GM23338 (cell line): Measurements from ENCODE around the gene HNF1B. TPM values are rescaled to one million over a fixed set of nuclear protein-coding genes. Genes with fewer than 3 reads are reported as not detected.

Experiments
- ATAC-seq: fragments of 200-7000 bp; cut with Tn5 transposase; 3 replicates; pipeline ENCODE4 v1.9.1; 2020
- DNase-seq: peaks from one replicate; pipeline ENCODE4 v3.0.0-alpha.2; 2015; ENCODE audit warnings: low spot score
- H2AFZ ChIP-seq: fragments of 200-600 bp; sonication (generic); 2 replicates; pipeline ENCODE4 v1.8.0; 2016; ENCODE audit warnings: antibody characterized with exemption, mild to moderate bottlenecking, moderate library complexity
- H3F3A ChIP-seq: fragments of 200-600 bp; sonication (generic); replicated peaks from 2 replicates; pipeline ENCODE4 v1.8.0; 2017; ENCODE audit warnings: antibody characterized with exemption, mixed run types, low read depth
- H3K27ac ChIP-seq: fragments of 200-600 bp; sonication (generic); 2 replicates; pipeline ENCODE4 v1.6.1; 2016; ENCODE audit warnings: low read depth
- H3K27me3 ChIP-seq: fragments of 200-600 bp; sonication (generic); 2 replicates; pipeline ENCODE4 v1.8.0; 2016; ENCODE audit warnings: mild to moderate bottlenecking, mixed run types, moderate library complexity; ENCODE audit not compliant: insufficient read depth
- H3K36me3 ChIP-seq: fragments of 200-600 bp; sonication (generic); 2 replicates; pipeline ENCODE4 v1.8.0; 2016; ENCODE audit warnings: mild to moderate bottlenecking; ENCODE audit not compliant: insufficient read depth
- H3K4me1 ChIP-seq: fragments of 200-600 bp; sonication (generic); 2 replicates; pipeline ENCODE4 v1.8.0; 2016; ENCODE audit warnings: mild to moderate bottlenecking, moderate library complexity; ENCODE audit not compliant: insufficient read depth
- H3K4me2 ChIP-seq: fragments of 200-600 bp; sonication (generic); 2 replicates; pipeline ENCODE4 v1.7.1; 2017; ENCODE audit warnings: mixed run types
- H3K4me3 ChIP-seq: fragments of 200-600 bp; sonication (generic); 2 replicates; pipeline ENCODE4 v1.6.1; 2016; ENCODE audit warnings: mixed run types
- H3K79me2 ChIP-seq: fragments of 200-600 bp; sonication (generic); replicated peaks from 2 replicates; pipeline ENCODE4 v1.8.0; 2017; ENCODE audit warnings: mild to moderate bottlenecking; ENCODE audit not compliant: insufficient read depth
- H3K9me2 ChIP-seq: fragments of 200-600 bp; sonication (generic); 2 replicates; pipeline ENCODE4 v1.8.0; 2017; ENCODE audit not compliant: insufficient read depth
- H4K20me1 ChIP-seq: fragments of 200-600 bp; sonication (generic); replicated peaks from 2 replicates; pipeline ENCODE4 v1.8.0; 2017; ENCODE audit warnings: mild to moderate bottlenecking; ENCODE audit not compliant: insufficient read depth
- H3K27ac Mint-ChIP-seq: 2 replicates; pipeline ENCODE4 v1.8.0; 2020; ENCODE audit warnings: inconsistent platforms, mild to moderate bottlenecking, moderate library complexity, mixed read lengths
- H3K27me3 Mint-ChIP-seq: 3 replicates; pipeline ENCODE4 v1.8.0; 2022; ENCODE audit warnings: low read depth, mild to moderate bottlenecking, moderate library complexity, mixed read lengths, inconsistent platforms; ENCODE audit not compliant: insufficient read depth, poor library complexity
- H3K36me3 Mint-ChIP-seq: 3 replicates; pipeline ENCODE4 v1.8.0; 2021; ENCODE audit warnings: low read depth, mild to moderate bottlenecking, inconsistent platforms, moderate library complexity, mixed read lengths
- H3K4me1 Mint-ChIP-seq: 3 replicates; pipeline ENCODE4 v1.8.0; 2020; ENCODE audit warnings: mild to moderate bottlenecking, inconsistent platforms, mixed read lengths
- H3K4me3 Mint-ChIP-seq: 3 replicates; pipeline ENCODE4 v1.8.0; 2021; ENCODE audit warnings: moderate library complexity, mild to moderate bottlenecking, inconsistent platforms, mixed read lengths
- H3K9me3 Mint-ChIP-seq: 3 replicates; pipeline ENCODE4 v1.8.0; 2020; ENCODE audit warnings: moderate library complexity, mild to moderate bottlenecking, inconsistent platforms, mixed read lengths
- CREB1 ChIP-seq: fragments of 250-450 bp; sonication (Bioruptor Pico); IDR thresholded peaks from 2 replicates; pipeline ENCODE4 v1.5.0; 2020; ENCODE audit warnings: low read depth, mild to moderate bottlenecking, moderate library complexity
- CTCF ChIP-seq, 2 experiments: fragments of 200-600 bp in 1 of 2; sonication (generic) in 1 of 2; conservative IDR thresholded peaks; 2 replicates each; pipeline versions ENCODE4 v1.5.1 to v1.6.1; 2016 to 2017; ENCODE audit warnings: antibody characterized with exemption in 2 of 2, low read depth in 2 of 2, mild to moderate bottlenecking in 2 of 2, moderate library complexity in 1 of 2
- ETS1 ChIP-seq: IDR thresholded peaks from 2 replicates; pipeline ENCODE4 v1.6.1; 2016; ENCODE audit warnings: antibody characterized with exemption
- EZH2 ChIP-seq: fragments of 200-600 bp; sonication (generic); IDR thresholded peaks from one replicate; pipeline ENCODE4 v1.8.0; 2017; ENCODE audit warnings: antibody characterized with exemption, mild to moderate bottlenecking, low read depth; ENCODE audit not compliant: unreplicated experiment
- EZH2phosphoT487 ChIP-seq: fragments of 200-600 bp; sonication (generic); IDR thresholded peaks from one replicate; pipeline ENCODE4 v1.8.1; 2018; ENCODE audit warnings: antibody characterized with exemption; ENCODE audit not compliant: unreplicated experiment
- JUNB ChIP-seq: IDR thresholded peaks from one replicate; pipeline ENCODE4 v1.6.1; 2016; ENCODE audit warnings: antibody characterized with exemption; ENCODE audit not compliant: unreplicated experiment
- NANOG ChIP-seq: IDR thresholded peaks from 2 replicates; pipeline ENCODE4 v1.6.1; 2016; ENCODE audit warnings: antibody characterized with exemption, borderline replicate concordance
- POLR2AphosphoS5 ChIP-seq: IDR thresholded peaks from 2 replicates; pipeline ENCODE4 v1.6.1; 2016; ENCODE audit warnings: antibody characterized with exemption, low read depth
- STAT1 ChIP-seq: IDR thresholded peaks from one replicate; pipeline ENCODE4 v1.6.1; 2016; ENCODE audit warnings: antibody characterized with exemption; ENCODE audit not compliant: unreplicated experiment
- ZNF114 ChIP-seq: fragments of 250-450 bp; sonication (Bioruptor Pico); IDR thresholded peaks from 2 replicates; pipeline ENCODE4 v1.5.0; 2020; ENCODE audit warnings: mild to moderate bottlenecking, moderate library complexity
- polyA plus RNA-seq: library from polyadenylated mRNA; unstranded; fragments of >200 nt; fragmentation: Nextera tagmentation; extraction: Ambion mirVana; gene quantifications from 2 replicates; pipeline ENCODE4 v1.2.1, GENCODE V29; 2016
- total RNA-seq: library from RNA; depleted of rRNA; stranded (reverse); fragments of >200 nt; shearing (Covaris generic); gene quantifications from 2 replicates; pipeline ENCODE4 v1.2.3, GENCODE V29; 2014

The HNF1B gene
- total and polyA plus RNA-seq, 2 experiments from 2014 or later: 0.07 to 0.19 TPM

- Histone ChIP-seq H3K4me2 (no peak overlapping the region), H3K79me2 (no peaks in the 10 kb centered on the region), H3K4me1 (no peaks in the 10 kb centered on the region), H3K27me3 (no peaks in the 10 kb centered on the region), H3F3A (no peaks in the 10 kb centered on the region), H3K4me3 (no peak overlapping the region), H3K36me3 (no peaks in the 10 kb centered on the region), H3K27ac (no peak overlapping the region), H3K9me2 (no peaks in the 10 kb centered on the region), H2AFZ (no peak overlapping the region), H4K20me1 (no peaks in the 10 kb centered on the region)
- no peak overlapping the region for H3K4me3 Mint-ChIP-seq
- peaks cover 10% of the 10 kb centered on the region for H3K27me3 Mint-ChIP-seq
- DNase-seq (no peak), ATAC-seq (no peak)
- H3K27ac Mint-ChIP-seq: no peak overlapping the region
- H3K36me3 Mint-ChIP-seq: no peaks in the 10 kb centered on the region
- no peak for TF ChIP-seq EZH2
- H3K9me3 Mint-ChIP-seq: no peaks in the 10 kb centered on the region; the same call in 2 of the 3 replicates
- H3K4me1 Mint-ChIP-seq: peaks cover 10% of the 10 kb centered on the region; the same call in 2 of the 3 replicates
Measured at GRCh38 chr17:37726248-37726647, 18.6 kb downstream of the HNF1B start.

- no peaks in the 10 kb centered on the region for H3F3A ChIP-seq
- H3K36me3 ChIP-seq: no peaks in the 10 kb centered on the region
- ATAC-seq (peak; percentile 57), DNase-seq (no peak)
- no peaks in the 10 kb centered on the region for H3K9me2 ChIP-seq
- Mint-ChIP-seq H3K4me3 (no peak overlapping the region), H3K36me3 (no peaks in the 10 kb centered on the region), H3K27me3 (peaks cover 10% of the 10 kb centered on the region), H3K4me1 (peaks cover 10% of the 10 kb centered on the region; the same call in 2 of the 3 replicates), H3K9me3 (no peaks in the 10 kb centered on the region; the same call in 2 of the 3 replicates), H3K27ac (no peak overlapping the region)
- no peaks in the 10 kb centered on the region for H3K4me1 ChIP-seq
- no peaks in the 10 kb centered on the region for H3K79me2 ChIP-seq
- no peak overlapping the region for H3K4me2 ChIP-seq
- TF ChIP-seq CREB1 (no peak), STAT1 (no peak), JUNB (no peak), ETS1 (no peak)
- peak overlapping the region; percentile 11; the same call in 1 of the 2 replicates for H2AFZ ChIP-seq
- no peak overlapping the region for H3K27ac ChIP-seq
- no peaks in the 10 kb centered on the region for H3K27me3 ChIP-seq
- no peaks in the 10 kb centered on the region for H4K20me1 ChIP-seq
- no peak overlapping the region for H3K4me3 ChIP-seq
Measured at GRCh38 chr17:37725601-37726146, 19.2 kb downstream of the HNF1B start.

- Mint-ChIP-seq H3K4me3 (no peak overlapping the region), H3K9me3 (no peaks in the 10 kb centered on the region; the same call in 2 of the 3 replicates), H3K27me3 (peaks cover 10% of the 10 kb centered on the region), H3K4me1 (peaks cover 10% of the 10 kb centered on the region; the same call in 2 of the 3 replicates), H3K27ac (no peak overlapping the region), H3K36me3 (no peaks in the 10 kb centered on the region)
- Histone ChIP-seq H3F3A (no peaks in the 10 kb centered on the region), H3K79me2 (no peaks in the 10 kb centered on the region), H3K36me3 (no peaks in the 10 kb centered on the region), H3K4me3 (no peak overlapping the region), H3K4me2 (no peak overlapping the region), H2AFZ (0 out of 2 replicates have a peak overlapping the region, but pooled peaks have one; percentile 11), H3K9me2 (no peaks in the 10 kb centered on the region), H4K20me1 (no peaks in the 10 kb centered on the region), H3K4me1 (no peaks in the 10 kb centered on the region), H3K27ac (no peak overlapping the region), H3K27me3 (no peaks in the 10 kb centered on the region)
- no peak for DNase-seq
- no peak for ATAC-seq
- no peak for TF ChIP-seq JUNB
- TF ChIP-seq ZNF114: no peak
- no peak for TF ChIP-seq EZH2phosphoT487
- TF ChIP-seq CREB1: no peak
- TF ChIP-seq NANOG: no peak
- TF ChIP-seq EZH2: no peak
- TF ChIP-seq CTCF (conservative IDR thresholded peaks at IDR 0.05; ENCODE audit: low read depth in 2 of 2): no peak
- no peak for TF ChIP-seq ETS1
- TF ChIP-seq POLR2AphosphoS5: no peak
Measured at GRCh38 chr17:37725021-37725595, 19.8 kb downstream of the HNF1B start.
